ENCODE measurements around the gene PGLYRP1.

Gene PGLYRP1

GRCh38 chr19:46022431-46023310 is at the start of gene PGLYRP1:
Gene PGLYRP1 (minus strand): TSS chr19:46023053. CDS start chr19:46023021, 32 bp downstream.
- DNase-seq: no peak

GRCh38 chr19:46069806-46070341 is 47.0 kb upstream of the PGLYRP1 start:
- no peak for DNase-seq

GRCh38 chr19:46068345-46069258 is 45.7 kb upstream of the PGLYRP1 start:
- peak; percentile 36 for DNase-seq

GRCh38 chr19:46067691-46068090 is 44.8 kb upstream of the PGLYRP1 start:
- DNase-seq: no peak

- DNase-seq: no peak
Measured at GRCh38 chr19:46066471-46066870, 43.6 kb upstream of the PGLYRP1 start.

GRCh38 chr19:46065486-46066071 is 42.7 kb upstream of the PGLYRP1 start:
- DNase-seq: no peak

GRCh38 chr19:46063201-46063600 is 40.3 kb upstream of the PGLYRP1 start:
- no peak for DNase-seq

GRCh38 chr19:46060012-46060411 is 37.2 kb upstream of the PGLYRP1 start:
- DNase-seq: no peak

GRCh38 chr19:46058778-46059177 is 35.9 kb upstream of the PGLYRP1 start:
- DNase-seq: no peak

GRCh38 chr19:46056536-46056935 is 33.7 kb upstream of the PGLYRP1 start:
- DNase-seq: no peak

- DNase-seq: no peak
Measured at GRCh38 chr19:46052896-46053295, 30.0 kb upstream of the PGLYRP1 start.

- peak; percentile 10 for DNase-seq
Measured at GRCh38 chr19:46049597-46049996, 26.7 kb upstream of the PGLYRP1 start.

- no peak for DNase-seq
Measured at GRCh38 chr19:46043519-46043918, 20.7 kb upstream of the PGLYRP1 start.

- DNase-seq: no peak
Measured at GRCh38 chr19:46042252-46042883, 19.5 kb upstream of the PGLYRP1 start.

GRCh38 chr19:46040952-46041500 is 18.2 kb upstream of the PGLYRP1 start, which contains the start of gene IGFL4:
Gene IGFL4 (minus strand): TSS chr19:46041002. CDS start chr19:46040962, 40 bp downstream.
- DNase-seq: no peak

- no peak for DNase-seq
Measured at GRCh38 chr19:46040125-46040524, 17.3 kb upstream of the PGLYRP1 start.

- no peak for DNase-seq
Measured at GRCh38 chr19:46036744-46037128, 13.9 kb upstream of the PGLYRP1 start.

GRCh38 chr19:46035986-46036743 is 13.3 kb upstream of the PGLYRP1 start:
- no peak for DNase-seq

- no peak for DNase-seq
Measured at GRCh38 chr19:46035546-46035945, 12.7 kb upstream of the PGLYRP1 start.

- no peak for DNase-seq
Measured at GRCh38 chr19:46033401-46033800, 10.5 kb upstream of the PGLYRP1 start.

- DNase-seq: no peak
Measured at GRCh38 chr19:46032597-46033025, 9.8 kb upstream of the PGLYRP1 start.

All from hematopoietic multipotent progenitor cell treated with erythropoietin and hydrocortisone succinate and interleukin-3 and kit ligand, for 4 days (in vitro differentiated cells).